ENCODE data around the gene PADI6. TPM values are rescaled to one million over a fixed set of nuclear protein-coding genes. Genes with fewer than 3 reads are reported as not detected.

PADI6 gene
- total RNA-seq, 1 donor from 2014 or later, result not detected

- Histone ChIP-seq H3K4me1 (no peaks in the 10 kb centered on the region), H3K4me2 (no peak overlapping the region), H3K4me3 (no peak overlapping the region), H3K36me3 (no peaks in the 10 kb centered on the region), H3K9ac (no peak overlapping the region), H3K27ac (no peak overlapping the region), H3K79me2 (ENCODE audit: low read depth) (no peaks in the 10 kb centered on the region), H3K9me3 (ENCODE audit: low read depth) (no peaks in the 10 kb centered on the region), H4K20me1 (ENCODE audit: low read depth) (no peaks in the 10 kb centered on the region), H3K27me3 (no peaks in the 10 kb centered on the region), H3F3A (ENCODE audit: low read depth) (no peaks in the 10 kb centered on the region), H2AFZ (replicated peaks) (no peak overlapping the region)
- H3K4me3 Mint-ChIP-seq, result no peak overlapping the region
- no peaks in the 10 kb centered on the region for H3K36me3 Mint-ChIP-seq
- no peaks in the 10 kb centered on the region for H3K27me3 Mint-ChIP-seq (ENCODE audit: insufficient read depth, low read depth)
- H3K4me1 Mint-ChIP-seq, result peaks cover 2% of the 10 kb centered on the region
- H3K9me3 Mint-ChIP-seq, result peaks cover 4% of the 10 kb centered on the region
- no peak overlapping the region for H3K27ac Mint-ChIP-seq
- DNase-seq (ENCODE audit: low spot score), result no peak
- TF ChIP-seq EZH2 (IDR thresholded peaks at IDR 0.05), result no peak
- TF ChIP-seq EZH2phosphoT487 (IDR thresholded peaks at IDR 0.05), result no peak
- no peak for TF ChIP-seq CTCF (IDR thresholded peaks at IDR 0.05)
These were observed 41.1 kb upstream of the PADI6 start for GRCh38 chr1:17330856-17331255.

GRCh38 chr1:17333081-17333480, 38.9 kb upstream of the PADI6 start:
- Histone ChIP-seq H3K4me1 (no peaks in the 10 kb centered on the region), H3F3A (ENCODE audit: low read depth) (no peaks in the 10 kb centered on the region), H3K27me3 (peaks cover 4% of the 10 kb centered on the region), H3K79me2 (ENCODE audit: low read depth) (no peaks in the 10 kb centered on the region), H3K27ac (no peak overlapping the region), H4K20me1 (ENCODE audit: low read depth) (no peaks in the 10 kb centered on the region), H3K4me2 (no peak overlapping the region), H3K9me3 (ENCODE audit: low read depth) (no peaks in the 10 kb centered on the region), H3K4me3 (no peak overlapping the region), H3K36me3 (no peaks in the 10 kb centered on the region), H3K9ac (no peak overlapping the region), H2AFZ (replicated peaks) (no peak overlapping the region)
- TF ChIP-seq EZH2phosphoT487 (IDR thresholded peaks at IDR 0.05) (no peak), EZH2 (IDR thresholded peaks at IDR 0.05) (no peak), CTCF (IDR thresholded peaks at IDR 0.05) (no peak)
- no peak for DNase-seq (ENCODE audit: low spot score)
- Mint-ChIP-seq H3K36me3 (no peaks in the 10 kb centered on the region), H3K27me3 (ENCODE audit: insufficient read depth, low read depth) (peaks cover 3% of the 10 kb centered on the region), H3K27ac (no peak overlapping the region), H3K4me1 (peaks cover 2% of the 10 kb centered on the region), H3K4me3 (no peak overlapping the region), H3K9me3 (peaks cover 4% of the 10 kb centered on the region)

GRCh38 chr1:17335821-17336710, 35.9 kb upstream of the PADI6 start:
- H2AFZ ChIP-seq (replicated peaks), result no peak overlapping the region

More at GRCh38 chr1:17335821-17336710, 35.9 kb upstream of the PADI6 start:
- Mint-ChIP-seq H3K27ac (no peak overlapping the region), H3K4me1 (peaks cover 2% of the 10 kb centered on the region), H3K4me3 (no peak overlapping the region), H3K27me3 (ENCODE audit: insufficient read depth, low read depth) (peaks cover 8% of the 10 kb centered on the region), H3K36me3 (no peaks in the 10 kb centered on the region), H3K9me3 (no peaks in the 10 kb centered on the region)
- Histone ChIP-seq H3K9ac (no peak overlapping the region), H3K4me1 (no peaks in the 10 kb centered on the region), H3K79me2 (ENCODE audit: low read depth) (no peaks in the 10 kb centered on the region), H4K20me1 (ENCODE audit: low read depth) (no peaks in the 10 kb centered on the region), H3F3A (ENCODE audit: low read depth) (no peaks in the 10 kb centered on the region), H3K4me3 (no peak overlapping the region), H3K9me3 (ENCODE audit: low read depth) (no peaks in the 10 kb centered on the region), H3K4me2 (no peak overlapping the region), H3K27ac (no peak overlapping the region), H3K27me3 (peaks cover 4% of the 10 kb centered on the region), H3K36me3 (no peaks in the 10 kb centered on the region)
- peak; percentile 86 for DNase-seq (ENCODE audit: low spot score)
- TF ChIP-seq EZH2phosphoT487 (IDR thresholded peaks at IDR 0.05), result no peak
- TF ChIP-seq CTCF (IDR thresholded peaks at IDR 0.05), result peak; percentile 96
- TF ChIP-seq EZH2 (IDR thresholded peaks at IDR 0.05), result no peak
